Measurements from ENCODE around the gene OR2F1.
"Not testable (repeated sequence)": the region's sequence is repeated elsewhere in the genome, so short reads cannot be mapped to it uniquely, and the experiment has no call there.

Gene OR2F1

GRCh38 chr7:144009361-144009760 is 54.7 kb downstream of the OR2F1 start:
- DNase-seq (ENCODE audit: low read depth) = no peak

GRCh38 chr7:144010061-144010460 is 55.4 kb downstream of the OR2F1 start:
- DNase-seq (ENCODE audit: low read depth) = not testable (repeated sequence)

- DNase-seq (ENCODE audit: low read depth) = not testable (repeated sequence)
These were observed 56.2 kb downstream of the OR2F1 start for GRCh38 chr7:144010821-144011220.

GRCh38 chr7:144011458-144012230 is 57.0 kb downstream of the OR2F1 start:
- DNase-seq (ENCODE audit: low read depth) = no peak
